ENCODE results near the gene RAB8B.

DNA sequence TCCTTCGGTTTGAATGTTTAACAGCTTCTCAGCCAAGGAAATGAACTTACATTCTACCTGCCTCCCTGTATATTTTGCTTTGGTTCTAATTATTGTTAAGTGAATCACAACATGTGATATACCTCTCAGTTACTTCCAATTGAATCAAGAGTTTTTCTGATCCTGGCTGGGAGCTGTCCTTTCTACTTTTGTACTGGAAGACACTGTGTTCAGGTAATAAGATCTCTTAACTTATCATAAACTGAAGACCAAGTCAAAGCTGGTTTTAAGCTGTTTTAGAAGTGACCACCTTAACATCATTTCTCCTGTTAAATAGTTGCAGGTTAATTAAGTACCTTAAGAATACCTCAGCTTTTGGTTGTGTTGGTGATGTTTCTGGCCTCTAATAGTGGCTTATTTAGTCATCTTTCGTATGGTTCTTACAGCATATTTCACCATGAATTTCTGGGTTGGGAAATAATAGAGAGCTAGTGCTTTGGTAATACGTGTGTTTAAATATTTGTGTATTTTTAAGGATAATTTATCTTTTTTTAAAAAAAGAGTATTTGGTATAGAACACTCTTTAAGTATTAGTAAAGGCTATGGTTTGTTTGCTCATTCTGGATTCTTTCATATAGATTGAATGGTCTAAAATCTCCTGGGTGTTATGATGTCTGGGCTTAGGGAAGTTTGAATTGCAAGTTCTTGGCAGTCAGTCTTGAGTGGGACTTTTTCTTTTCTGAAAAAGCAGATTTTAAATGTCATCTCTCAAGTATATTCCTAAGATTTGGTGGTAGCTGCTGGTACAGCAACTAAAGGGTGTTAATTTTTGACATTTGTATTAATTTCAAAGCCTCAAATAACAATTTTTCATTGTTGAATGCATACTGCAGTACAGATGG is 1.6 kb downstream of the RAB8B start:
- TF ChIP-seq POLR2A (IDR thresholded peaks at IDR 0.05), result no peak
- no peak for TF ChIP-seq CTCF (IDR thresholded peaks at IDR 0.05)
